Hepatocyte (in vitro differentiated cells): ENCODE data around the gene MYH7B. TPM values are rescaled to one million over a fixed set of nuclear protein-coding genes. Genes with fewer than 3 reads are reported as not detected.

Experiments
- DNase-seq: peaks from one replicate; pipeline ENCODE4 v3.0.0-alpha.2; 2016; ENCODE audit warnings: low spot score
- H2AFZ ChIP-seq: fragments of 200-600 bp; sonication (generic); 2 replicates; pipeline ENCODE4 v1.6.0; 2016; ENCODE audit warnings: antibody characterized with exemption, mild to moderate bottlenecking
- H3K27ac ChIP-seq: fragments of 200-600 bp; sonication (generic); 2 replicates; pipeline ENCODE4 v1.5.1; 2016; ENCODE audit warnings: mild to moderate bottlenecking
- H3K27me3 ChIP-seq: fragments of 200-600 bp; sonication (generic); 2 replicates; pipeline ENCODE4 v1.6.1; 2016
- H3K36me3 ChIP-seq: fragments of 200-600 bp; sonication (generic); replicated peaks from 2 replicates; pipeline ENCODE4 v1.5.1; 2016; ENCODE audit warnings: low read depth; ENCODE audit not compliant: insufficient read depth
- H3K4me1 ChIP-seq: fragments of 200-600 bp; sonication (generic); 2 replicates; pipeline ENCODE4 v1.5.1; 2016; ENCODE audit warnings: mild to moderate bottlenecking, moderate library complexity; ENCODE audit not compliant: insufficient read depth
- H3K4me2 ChIP-seq: fragments of 200-600 bp; sonication (generic); 2 replicates; pipeline ENCODE4 v1.6.0; 2016
- H3K4me3 ChIP-seq: fragments of 200-600 bp; sonication (generic); 2 replicates; pipeline ENCODE4 v1.5.1; 2016; ENCODE audit warnings: mild to moderate bottlenecking
- H3K79me2 ChIP-seq: fragments of 200-600 bp; sonication (generic); 2 replicates; pipeline ENCODE4 v1.6.0; 2017; ENCODE audit warnings: mild to moderate bottlenecking
- H3K9me2 ChIP-seq: fragments of 200-600 bp; sonication (generic); replicated peaks from 2 replicates; pipeline ENCODE4 v1.6.0; 2017; ENCODE audit warnings: mild to moderate bottlenecking; ENCODE audit not compliant: insufficient read depth
- H3K9me3 ChIP-seq: fragments of 200-600 bp; sonication (generic); 2 replicates; pipeline ENCODE4 v1.5.1; 2016; ENCODE audit warnings: low read depth, mild to moderate bottlenecking
- H4K20me1 ChIP-seq: fragments of 200-600 bp; sonication (generic); 2 replicates; pipeline ENCODE4 v1.6.0; 2016; ENCODE audit warnings: mild to moderate bottlenecking; ENCODE audit not compliant: insufficient read depth, poor library complexity, severe bottlenecking
- EZH2 ChIP-seq: fragments of 200-600 bp; sonication (generic); IDR thresholded peaks from 2 replicates; pipeline ENCODE4 v1.6.1; 2016; ENCODE audit warnings: antibody characterized with exemption, mild to moderate bottlenecking, borderline replicate concordance
- EZH2phosphoT487 ChIP-seq: fragments of 200-600 bp; sonication (generic); IDR thresholded peaks from one replicate; pipeline ENCODE4 v1.6.1; 2018; ENCODE audit warnings: antibody characterized with exemption, mild to moderate bottlenecking, low read depth, moderate library complexity; ENCODE audit not compliant: unreplicated experiment, severe bottlenecking
- WGBS: methylation state at CpG from one replicate; pipeline ENCODE4 v1.1.6; 2016; ENCODE audit warnings: low lambda C conversion rate; ENCODE audit errors: missing lambda C conversion rate; 5-methylcytosine and 5-hydroxymethylcytosine counted together
- polyA plus RNA-seq: library from polyadenylated mRNA; unstranded; fragments of >200 nt; fragmentation: Nextera tagmentation; extraction: Ambion mirVana; gene quantifications from 2 replicates; pipeline ENCODE4 v1.2.1, GENCODE V29; 2016
- total RNA-seq: library from RNA; depleted of rRNA; stranded (reverse); fragments of >200 nt; gene quantifications from 2 replicates; pipeline ENCODE4 v1.2.3, GENCODE V29; 2014
- TF ChIP-seq, protein P1 (sequence below): fragments of 200-600 bp; sonication (generic); IDR thresholded peaks from 2 replicates; pipeline ENCODE4 v1.5.1; 2016; ENCODE audit warnings: antibody characterized with exemption, mild to moderate bottlenecking; ENCODE audit not compliant: poor library complexity

The MYH7B gene
- total and polyA plus RNA-seq, 2 experiments from 2014 or later: 0.07 to 0.42 TPM

DNA sequence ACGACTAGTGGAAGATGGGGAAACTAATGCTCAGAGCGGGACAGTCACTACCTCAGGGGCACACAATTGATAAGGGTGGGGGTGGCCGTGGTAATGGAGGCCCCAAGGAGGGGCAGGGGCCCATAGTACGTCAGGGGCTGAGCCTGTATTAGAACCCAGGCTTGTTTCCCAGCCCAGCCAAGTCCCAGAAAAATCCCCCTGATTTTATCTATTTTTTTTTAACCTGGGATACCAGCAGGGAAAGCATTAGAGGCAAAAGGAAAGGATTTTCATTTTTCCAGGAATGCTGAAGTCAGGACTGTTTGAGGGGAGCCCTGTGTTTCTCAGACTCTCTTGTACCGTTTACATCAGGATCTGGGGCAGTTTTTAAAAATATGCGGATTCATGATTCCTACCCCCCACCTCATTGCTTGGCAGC is 382 bp downstream of the MYH7B start:
- Histone ChIP-seq H3K4me3 (no peak overlapping the region), H2AFZ (peak overlapping the region; percentile 65), H4K20me1 (no peaks in the 10 kb centered on the region), H3K4me1 (peaks cover 11% of the 10 kb centered on the region), H3K4me2 (peak overlapping the region; percentile 88), H3K36me3 (no peaks in the 10 kb centered on the region), H3K27me3 (no peaks in the 10 kb centered on the region), H3K9me3 (no peaks in the 10 kb centered on the region), H3K9me2 (no peaks in the 10 kb centered on the region), H3K27ac (peak overlapping the region; percentile 88), H3K79me2 (peaks cover 8% of the 10 kb centered on the region)
- no peak for DNase-seq
- no peak for TF ChIP-seq EZH2phosphoT487
- TF ChIP-seq, protein P1, sequence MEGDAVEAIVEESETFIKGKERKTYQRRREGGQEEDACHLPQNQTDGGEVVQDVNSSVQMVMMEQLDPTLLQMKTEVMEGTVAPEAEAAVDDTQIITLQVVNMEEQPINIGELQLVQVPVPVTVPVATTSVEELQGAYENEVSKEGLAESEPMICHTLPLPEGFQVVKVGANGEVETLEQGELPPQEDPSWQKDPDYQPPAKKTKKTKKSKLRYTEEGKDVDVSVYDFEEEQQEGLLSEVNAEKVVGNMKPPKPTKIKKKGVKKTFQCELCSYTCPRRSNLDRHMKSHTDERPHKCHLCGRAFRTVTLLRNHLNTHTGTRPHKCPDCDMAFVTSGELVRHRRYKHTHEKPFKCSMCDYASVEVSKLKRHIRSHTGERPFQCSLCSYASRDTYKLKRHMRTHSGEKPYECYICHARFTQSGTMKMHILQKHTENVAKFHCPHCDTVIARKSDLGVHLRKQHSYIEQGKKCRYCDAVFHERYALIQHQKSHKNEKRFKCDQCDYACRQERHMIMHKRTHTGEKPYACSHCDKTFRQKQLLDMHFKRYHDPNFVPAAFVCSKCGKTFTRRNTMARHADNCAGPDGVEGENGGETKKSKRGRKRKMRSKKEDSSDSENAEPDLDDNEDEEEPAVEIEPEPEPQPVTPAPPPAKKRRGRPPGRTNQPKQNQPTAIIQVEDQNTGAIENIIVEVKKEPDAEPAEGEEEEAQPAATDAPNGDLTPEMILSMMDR: no peak
- TF ChIP-seq EZH2: no peak
- WGBS: 26% methylated on average over 6 of the region's 6 CpGs

DNA sequence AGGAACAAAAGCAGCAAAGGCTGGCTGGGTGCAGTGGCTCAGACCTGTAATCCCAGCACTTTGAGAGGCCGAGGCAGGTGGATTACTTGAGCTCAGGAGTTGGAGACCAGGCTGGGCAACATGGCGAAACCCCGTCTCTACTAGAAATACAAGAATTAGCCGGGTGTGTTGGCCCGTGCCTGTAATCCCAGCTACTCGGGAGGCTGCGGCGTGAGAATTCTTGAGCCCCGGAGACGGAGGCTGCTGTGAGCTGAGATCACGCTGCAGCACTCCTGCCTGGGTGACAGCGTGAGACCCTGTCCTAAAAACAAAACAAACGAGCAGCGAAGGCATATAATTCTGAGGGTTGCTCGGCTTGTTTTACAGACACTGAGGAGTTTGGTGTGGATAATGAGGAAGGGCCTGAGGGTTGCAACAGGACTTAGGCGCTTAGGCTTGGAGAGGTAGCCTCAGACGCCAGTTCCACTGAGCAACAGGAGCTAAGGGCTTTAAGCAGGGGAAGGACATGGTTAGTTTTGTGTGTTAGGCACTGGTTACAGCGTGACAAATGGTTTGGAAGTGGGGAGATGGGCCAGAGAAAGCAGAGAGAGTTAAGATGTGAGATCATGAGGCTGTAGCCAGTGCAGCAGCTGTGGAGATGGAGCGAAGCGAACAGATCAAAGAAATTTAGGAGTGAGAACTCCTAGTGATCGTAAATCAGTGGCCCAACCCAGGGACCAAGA is 1.2 kb downstream of the MYH7B start:
- H3K27ac ChIP-seq: no peak overlapping the region

DNA sequence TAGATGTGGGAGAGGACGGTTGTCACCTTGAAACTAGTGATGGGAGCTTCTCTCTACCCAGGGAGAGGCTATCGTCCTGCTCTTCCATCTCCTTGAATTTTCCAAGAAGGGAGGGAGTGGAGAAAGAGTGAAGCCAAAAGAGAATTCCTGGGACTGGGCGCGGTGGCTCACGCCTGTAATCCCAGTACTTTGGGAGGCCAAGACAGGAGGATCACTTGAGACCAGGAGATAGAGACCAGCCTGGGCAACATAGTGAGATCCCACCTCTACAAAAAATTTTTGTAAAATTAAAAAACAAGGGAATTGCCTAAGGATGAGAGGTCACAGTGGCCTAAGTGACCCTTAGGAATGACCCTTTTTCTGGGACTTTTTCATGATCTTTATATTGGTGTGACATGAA is 8.8 kb downstream of the MYH7B start:
- 92% methylated on average over 5 of the region's 5 CpGs for WGBS
- peaks cover 7% of the 10 kb centered on the region for H3K27me3 ChIP-seq

More for the DNA sequence above, 1.2 kb downstream of the MYH7B start:
- Histone ChIP-seq H2AFZ (no peak overlapping the region), H3K9me2 (no peaks in the 10 kb centered on the region), H3K4me1 (peaks cover 11% of the 10 kb centered on the region), H3K4me3 (no peak overlapping the region), H4K20me1 (no peaks in the 10 kb centered on the region), H3K4me2 (no peak overlapping the region), H3K9me3 (no peaks in the 10 kb centered on the region), H3K36me3 (no peaks in the 10 kb centered on the region), H3K27me3 (no peaks in the 10 kb centered on the region), H3K79me2 (peaks cover 8% of the 10 kb centered on the region)
- DNase-seq: no peak
- TF ChIP-seq, protein P1: no peak
- TF ChIP-seq EZH2 (no peak), EZH2phosphoT487 (no peak)
- WGBS: 89% methylated on average over 21 of the region's 21 CpGs

More for the DNA sequence above, 8.8 kb downstream of the MYH7B start:
- Histone ChIP-seq H3K4me2 (no peak overlapping the region), H4K20me1 (no peaks in the 10 kb centered on the region), H2AFZ (no peak overlapping the region), H3K9me3 (no peaks in the 10 kb centered on the region), H3K4me1 (no peaks in the 10 kb centered on the region), H3K79me2 (no peaks in the 10 kb centered on the region), H3K4me3 (no peak overlapping the region), H3K9me2 (no peaks in the 10 kb centered on the region), H3K36me3 (no peaks in the 10 kb centered on the region), H3K27ac (no peak overlapping the region)
- no peak for TF ChIP-seq EZH2
- TF ChIP-seq, protein P1: no peak
- TF ChIP-seq EZH2phosphoT487: no peak
- no peak for DNase-seq
